ENCODE data around the gene SCP2.

- TF ChIP-seq CTCF (IDR thresholded peaks at IDR 0.05) (no peak), NR3C1 (CRISPR knock-in tag; conservative IDR thresholded peaks at IDR 0.05; ENCODE audit: low read depth) (no peak)
Observed at GRCh38 chr1:53057127-53057526, 130.1 kb downstream of the SCP2 start.
